Neutrophil (primary cell): ENCODE measurements around the gene GRWD1.
A peak's percentile ranks its signal among the peaks of the same experiment; 100 is the strongest.

Experiments used
- H3K27ac ChIP-seq: fragments of 200-600 bp; sonication (generic); 2 replicates; pipeline ENCODE4 v1.5.1; 2016; ENCODE audit warnings: mild to moderate bottlenecking, moderate library complexity
- H3K27me3 ChIP-seq: fragments of 200-600 bp; sonication (generic); 2 replicates; pipeline ENCODE4 v1.6.0; 2016; ENCODE audit warnings: mild to moderate bottlenecking
- H3K36me3 ChIP-seq: fragments of 200-600 bp; sonication (generic); 2 replicates; pipeline ENCODE4 v1.5.1; 2017
- H3K4me1 ChIP-seq, 2 experiments: fragments of 200-600 bp in 1 of 2; sonication (generic) in 1 of 2; 1 replicate in 1 of 2; 2 replicates in 1 of 2; pipeline versions ENCODE4 v1.5.1 to v1.6.1; 2013 to 2016; ENCODE audit warnings: low read depth in 1 of 2, low read length in 1 of 2, mild to moderate bottlenecking in 1 of 2, moderate library complexity in 1 of 2; ENCODE audit not compliant: control insufficient read depth in 1 of 2, insufficient read depth in 1 of 2
- H3K4me3 ChIP-seq, 2 experiments: fragments of 200-600 bp in 1 of 2; sonication (generic) in 1 of 2; 1 replicate in 1 of 2; 2 replicates in 1 of 2; pipeline ENCODE4 v1.5.1; 2013 to 2016; ENCODE audit warnings: low read depth in 1 of 2, low read length in 1 of 2, mild to moderate bottlenecking in 1 of 2, moderate library complexity in 1 of 2
- H3K9me3 ChIP-seq: fragments of 200-600 bp; sonication (generic); 2 replicates; pipeline ENCODE4 v1.5.1; 2016
- CTCF ChIP-seq: fragments of 200-600 bp; sonication (generic); IDR thresholded peaks from 2 replicates; pipeline ENCODE4 v1.5.1; 2016; ENCODE audit warnings: antibody characterized with exemption

GRWD1 gene

GRCh38 chr19:48445606-48446481 is at the start of gene GRWD1:
TSS of gene GRWD1 (plus strand) at chr19:48445983. CDS start at chr19:48446006, 23 bp downstream.
- H3K27me3 ChIP-seq, result peaks cover 45% of the 10 kb centered on the region
- H3K9me3 ChIP-seq, result no peaks in the 10 kb centered on the region
- TF ChIP-seq CTCF, result peak; percentile 50
- peak within 1 kb of the TSS; percentile 85 to 86 for H3K4me3 ChIP-seq
- H3K36me3 ChIP-seq, result peaks cover 9% of the 10 kb centered on the region
- H3K27ac ChIP-seq, result peak within 1 kb of the TSS; percentile 89
- peaks cover 25 to 27% of the 10 kb centered on the region in 2 experiments for H3K4me1 ChIP-seq

GRCh38 chr19:48396016-48396823 is 49.6 kb upstream of the GRWD1 start:
- peaks cover 86% of the 10 kb centered on the region for H3K27me3 ChIP-seq
- H3K36me3 ChIP-seq, result no peaks in the 10 kb centered on the region
- no peak for TF ChIP-seq CTCF
- H3K27ac ChIP-seq, result no peak overlapping the region
- H3K4me1 ChIP-seq, result peaks cover 14 to 20% of the 10 kb centered on the region in 2 experiments
- no peak overlapping the region for H3K4me3 ChIP-seq
- no peaks in the 10 kb centered on the region for H3K9me3 ChIP-seq

GRCh38 chr19:48396824-48397176 is 49.0 kb upstream of the GRWD1 start:
- H3K36me3 ChIP-seq, result no peaks in the 10 kb centered on the region
- peaks cover 13 to 20% of the 10 kb centered on the region in 2 experiments for H3K4me1 ChIP-seq
- no peak overlapping the region for H3K4me3 ChIP-seq
- TF ChIP-seq CTCF, result no peak
- H3K27me3 ChIP-seq, result peaks cover 82% of the 10 kb centered on the region
- H3K27ac ChIP-seq, result no peak overlapping the region
- H3K9me3 ChIP-seq, result no peaks in the 10 kb centered on the region

GRCh38 chr19:48397263-48398101 is 48.3 kb upstream of the GRWD1 start:
- TF ChIP-seq CTCF, result no peak
- no peak overlapping the region for H3K27ac ChIP-seq
- peaks cover 13 to 20% of the 10 kb centered on the region in 2 experiments for H3K4me1 ChIP-seq
- no peaks in the 10 kb centered on the region for H3K36me3 ChIP-seq
- H3K9me3 ChIP-seq, result no peaks in the 10 kb centered on the region
- H3K27me3 ChIP-seq, result peaks cover 75% of the 10 kb centered on the region
- H3K4me3 ChIP-seq, result peak overlapping the region; percentile 49 to 53

DNA sequence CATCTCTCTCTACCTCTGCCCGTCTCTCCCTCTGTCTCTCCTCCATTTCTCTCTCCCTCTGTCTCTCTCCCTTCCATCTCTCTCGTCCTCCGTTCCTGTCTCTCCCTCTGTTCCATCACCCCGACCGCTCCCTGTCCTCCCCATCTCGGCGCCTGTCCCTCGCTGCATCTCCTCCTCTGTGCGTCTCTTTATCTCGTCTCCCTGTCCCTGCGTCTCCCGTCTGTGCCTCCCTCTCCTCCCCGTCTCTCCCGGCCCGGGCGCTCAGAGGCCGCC is 47.7 kb upstream of the GRWD1 start:
- H3K9me3 ChIP-seq, result no peaks in the 10 kb centered on the region
- TF ChIP-seq CTCF, result no peak
- H3K36me3 ChIP-seq, result no peaks in the 10 kb centered on the region
- H3K4me3 ChIP-seq, result peak overlapping the region; percentile 49 to 53
- H3K27me3 ChIP-seq, result peaks cover 69% of the 10 kb centered on the region
- peaks cover 13 to 20% of the 10 kb centered on the region in 2 experiments for H3K4me1 ChIP-seq
- H3K27ac ChIP-seq, result no peak overlapping the region
